OCI-LY1 (cell line): ENCODE data around the gene PIK3C2G.

ENCODE experiments used
- EZH2 ChIP-seq: fragments of 200-600 bp; sonication (generic), shearing (Covaris generic); IDR thresholded peaks from 2 replicates; pipeline ENCODE4 v1.8.0; 2017; ENCODE audit warnings: borderline replicate concordance, mixed run types, mild to moderate bottlenecking, antibody characterized with exemption, low read length, moderate library complexity, mixed read lengths
- TF ChIP-seq, protein P1 (sequence below): fragments of 200-600 bp; sonication (generic), shearing (Covaris generic); IDR thresholded peaks from 2 replicates; pipeline ENCODE4 v1.5.1; 2017; ENCODE audit warnings: mild to moderate bottlenecking, antibody characterized with exemption, low read length, moderate library complexity, mixed read lengths

DNA sequence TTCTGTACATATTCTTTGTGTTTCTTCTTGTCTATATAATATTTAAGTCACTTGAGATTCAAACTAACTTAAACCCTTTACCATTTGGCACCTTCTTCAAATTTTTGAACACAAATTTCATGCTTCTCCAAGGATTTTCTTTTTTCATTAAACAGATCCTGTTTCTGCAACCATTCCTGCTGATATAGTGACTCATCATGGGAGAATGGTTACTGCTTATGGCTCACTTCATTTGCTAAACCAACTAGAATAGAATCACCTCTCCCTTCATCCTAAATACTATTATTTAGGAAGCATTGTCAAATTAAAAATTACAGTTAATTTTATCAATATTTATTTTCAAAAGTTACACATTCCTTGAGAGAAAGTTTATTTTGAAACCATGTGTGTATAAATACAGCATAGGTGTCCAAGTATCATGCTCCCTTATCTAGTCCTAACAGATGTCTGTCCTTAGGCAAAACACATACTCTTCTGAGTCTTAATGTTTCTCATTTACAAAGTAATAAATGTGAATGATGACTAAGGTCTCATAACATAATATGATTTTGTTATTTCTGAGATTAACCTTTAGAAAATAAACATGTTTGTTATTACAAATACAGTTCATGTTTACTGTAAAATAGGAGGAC is 435.8 kb downstream of the PIK3C2G start:
- TF ChIP-seq, protein P1, sequence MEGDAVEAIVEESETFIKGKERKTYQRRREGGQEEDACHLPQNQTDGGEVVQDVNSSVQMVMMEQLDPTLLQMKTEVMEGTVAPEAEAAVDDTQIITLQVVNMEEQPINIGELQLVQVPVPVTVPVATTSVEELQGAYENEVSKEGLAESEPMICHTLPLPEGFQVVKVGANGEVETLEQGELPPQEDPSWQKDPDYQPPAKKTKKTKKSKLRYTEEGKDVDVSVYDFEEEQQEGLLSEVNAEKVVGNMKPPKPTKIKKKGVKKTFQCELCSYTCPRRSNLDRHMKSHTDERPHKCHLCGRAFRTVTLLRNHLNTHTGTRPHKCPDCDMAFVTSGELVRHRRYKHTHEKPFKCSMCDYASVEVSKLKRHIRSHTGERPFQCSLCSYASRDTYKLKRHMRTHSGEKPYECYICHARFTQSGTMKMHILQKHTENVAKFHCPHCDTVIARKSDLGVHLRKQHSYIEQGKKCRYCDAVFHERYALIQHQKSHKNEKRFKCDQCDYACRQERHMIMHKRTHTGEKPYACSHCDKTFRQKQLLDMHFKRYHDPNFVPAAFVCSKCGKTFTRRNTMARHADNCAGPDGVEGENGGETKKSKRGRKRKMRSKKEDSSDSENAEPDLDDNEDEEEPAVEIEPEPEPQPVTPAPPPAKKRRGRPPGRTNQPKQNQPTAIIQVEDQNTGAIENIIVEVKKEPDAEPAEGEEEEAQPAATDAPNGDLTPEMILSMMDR = no peak
- TF ChIP-seq EZH2 = no peak
